K562 (cell line): Measurements from ENCODE around the gene CCR2. TPM values are rescaled to one million over a fixed set of nuclear protein-coding genes. Genes with fewer than 3 reads are reported as not detected.

Source experiments
- ADNP ChIP-seq: fragments of 200-800 bp; sonication (Bioruptor generic); IDR thresholded peaks from 2 replicates; pipeline ENCODE4 v1.6.1; 2016; ENCODE audit warnings: missing genetic modification characterization, missing compliant biosample characterization
- ARID3B ChIP-seq: fragments of 250-450 bp; sonication (Bioruptor Pico); IDR thresholded peaks from 2 replicates; pipeline ENCODE4 v1.4.0; 2020; ENCODE audit warnings: borderline replicate concordance
- CEBPB ChIP-seq: fragments of 450-650 bp; IDR thresholded peaks from 2 replicates; pipeline ENCODE4 v1.6.1; 2016; ENCODE audit warnings: missing genetic modification characterization, missing compliant biosample characterization
- EHMT2 ChIP-seq: fragments of 450-650 bp; IDR thresholded peaks from 2 replicates; pipeline ENCODE4 v1.6.1; 2018; ENCODE audit warnings: antibody characterized with exemption
- EP300 ChIP-seq: IDR thresholded peaks from 2 replicates; pipeline ENCODE4 v1.6.1; 2012; ENCODE audit warnings: low read length, improper control_type of control experiment
- FOSL1 ChIP-seq: fragments of 200-800 bp; sonication (Bioruptor generic); conservative IDR thresholded peaks from 2 replicates; pipeline ENCODE4 v1.6.1; 2016; ENCODE audit warnings: missing genetic modification characterization, missing compliant biosample characterization
- GABPB2 ChIP-seq: fragments of 250-450 bp; sonication (Bioruptor Pico); conservative IDR thresholded peaks from 2 replicates; pipeline ENCODE4 v1.5.1; 2021; ENCODE audit warnings: mild to moderate bottlenecking
- HMBOX1 ChIP-seq: sonication (generic); IDR thresholded peaks from 2 replicates; pipeline ENCODE4 v1.6.1; 2016
- KHSRP ChIP-seq: fragments of 450-650 bp; IDR thresholded peaks from 2 replicates; pipeline ENCODE4 v1.6.1; 2017
- NCOR1 ChIP-seq: fragments of 450-650 bp; IDR thresholded peaks from 2 replicates; pipeline ENCODE4 v1.6.1; 2016; ENCODE audit warnings: mild to moderate bottlenecking, moderate library complexity
- PCBP2 ChIP-seq: fragments of 200-400 bp; formaldehyde crosslinking; IDR thresholded peaks from 2 replicates; pipeline ENCODE4 v1.6.1; 2018; ENCODE audit warnings: low read length, low read depth, mild to moderate bottlenecking, moderate library complexity; ENCODE audit not compliant: poor library complexity, severe bottlenecking
- SRSF3 ChIP-seq: fragments of 200-400 bp; formaldehyde crosslinking; IDR thresholded peaks from 2 replicates; pipeline ENCODE4 v1.6.1; 2016; ENCODE audit warnings: mild to moderate bottlenecking, low read length, moderate library complexity; ENCODE audit not compliant: insufficient read depth
- TOE1 ChIP-seq, 2 experiments: fragments of 450-650 bp in 1 of 2; sonication (generic) in 1 of 2; formaldehyde crosslinking in 1 of 2; IDR thresholded peaks; 2 replicates each; pipeline versions ENCODE4 v1.7.1 to v1.8.0; 2016 to 2022; ENCODE audit warnings: borderline replicate concordance in 2 of 2, mild to moderate bottlenecking in 2 of 2, antibody characterized with exemption in 1 of 2, inconsistent platforms in 1 of 2, low read depth in 1 of 2, missing genetic modification reagents in 1 of 2, moderate library complexity in 1 of 2
- ZC3H4 ChIP-seq: sonication (generic); formaldehyde crosslinking; IDR thresholded peaks from 2 replicates; pipeline ENCODE4 v1.9.0; 2021; ENCODE audit warnings: missing genetic modification reagents, borderline replicate concordance
- ZNF12 ChIP-seq: sonication (generic); formaldehyde crosslinking; IDR thresholded peaks from 2 replicates; pipeline ENCODE4 v1.4.0; 2020; ENCODE audit warnings: mild to moderate bottlenecking, missing genetic modification reagents
- ZNF165 ChIP-seq: fragments of 250-450 bp; sonication (Bioruptor Pico); IDR thresholded peaks from 2 replicates; pipeline ENCODE4 v1.4.0; 2020; ENCODE audit warnings: borderline replicate concordance
- ZNF41 ChIP-seq: fragments of 250-450 bp; sonication (Bioruptor Pico); conservative IDR thresholded peaks from 2 replicates; pipeline ENCODE4 v1.4.0; 2020; ENCODE audit warnings: mild to moderate bottlenecking
- ZNF436 ChIP-seq: fragments of 250-450, 450-650 bp; sonication (Bioruptor Pico); formaldehyde crosslinking; IDR thresholded peaks from 2 replicates; pipeline ENCODE4 v1.7.0; 2020; ENCODE audit warnings: mild to moderate bottlenecking
- polyA plus RNA-seq, 8 experiments: library from polyadenylated mRNA; depleted of rRNA in 4 of 8; stranded (reverse) in 5 of 8; unstranded in 3 of 8; fragments of >200 nt; fragmentation: Nextera tagmentation in 2 of 8; fragmentation: Illumina TruSeq in 1 of 8; extraction: Ambion mirVana in 2 of 8; extraction: Trizol in 1 of 8; gene quantifications; 2 replicates each; pipeline versions ENCODE4 v1.2.1 to v1.2.3, GENCODE V29; 2011 to 2014; ENCODE audit warnings: inconsistent platforms in 1 of 8, missing spikeins in 1 of 8
- total RNA-seq, 7 experiments: library from RNA; depleted of rRNA in 6 of 7; stranded (reverse); fragments of >200 nt in 6 of 7; fragmentation: Illumina TruSeq in 2 of 7; extraction: Trizol in 2 of 7; gene quantifications; 2 replicates each; pipeline versions ENCODE4 v1.2.1 to v1.2.3, GENCODE V29; 2011 to 2021; ENCODE audit warnings: low replicate concordance in 1 of 7
- TF ChIP-seq, protein P1 (sequence below): fragments of 450-650 bp; IDR thresholded peaks from 2 replicates; pipeline ENCODE4 v1.7.0; 2016; ENCODE audit warnings: borderline replicate concordance
- TF ChIP-seq, protein P2 (sequence below): sonication (generic); formaldehyde crosslinking; IDR thresholded peaks from 2 replicates; pipeline ENCODE4 v1.8.1; 2022; ENCODE audit warnings: missing genetic modification reagents

Gene CCR2
- total and polyA plus RNA-seq, 9 of the 15 experiments (the other 6 are each of a cell fraction or from before 2014, with no cell fraction given) = not detected

DNA sequence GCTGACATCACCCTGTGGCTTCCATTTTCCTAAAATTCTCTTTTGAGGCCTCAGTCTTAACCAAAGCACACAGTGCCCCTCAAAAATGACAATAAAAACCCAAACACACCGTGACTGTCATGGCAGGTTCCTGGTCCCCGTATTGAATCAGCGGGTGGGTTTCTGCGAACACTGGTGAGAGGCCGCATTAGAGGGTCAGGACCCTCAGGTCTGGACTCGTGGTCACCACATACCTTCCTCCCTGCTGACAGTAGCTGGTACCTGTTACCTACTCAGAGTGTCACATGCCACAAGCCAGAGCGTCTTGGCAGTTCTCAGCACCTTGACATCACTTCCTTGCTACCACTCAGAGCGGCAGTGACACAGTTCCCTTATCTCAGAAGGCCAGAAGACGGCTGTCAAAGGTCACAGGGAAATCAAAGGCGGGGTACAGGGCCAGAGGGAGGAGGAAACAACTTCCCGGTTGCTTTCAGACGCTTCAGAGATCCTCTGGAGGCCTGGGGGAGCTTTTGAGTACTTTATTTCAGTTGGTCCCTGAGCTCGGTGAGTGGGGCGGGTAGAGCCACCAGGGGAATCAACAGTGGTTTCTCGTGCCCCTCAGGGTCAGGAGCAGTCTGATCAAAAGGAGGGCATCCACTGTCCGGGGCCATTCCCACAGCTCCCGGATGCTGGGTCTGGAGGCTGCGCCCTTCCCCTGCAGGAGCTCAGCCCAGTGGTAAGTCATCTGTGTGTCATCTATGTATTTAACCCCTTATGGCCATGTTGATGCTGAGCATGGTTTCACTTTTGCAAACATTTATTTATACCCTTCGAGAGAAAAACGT lies 53.1 kb downstream of the CCR2 start, which contains the start of the genes CCR5AS and CCRL2 (continued):
- TF ChIP-seq ARID3B (CRISPR knock-in tag) (no peak), CEBPB (tag) (no peak), NCOR1 (peak; percentile 95), ZNF12 (CRISPR knock-in tag) (peak; percentile 63; the same call in 1 of the 2 replicates), SRSF3 (no peak), EHMT2 (no peak), ZC3H4 (CRISPR knock-in tag) (no peak), ZNF436 (CRISPR knock-in tag) (no peak), ADNP (tag) (no peak), KHSRP (no peak), GABPB2 (CRISPR knock-in tag) (no peak), ZNF165 (no peak), ZNF41 (CRISPR knock-in tag) (peak; percentile 63; the same call in 1 of the 2 replicates), FOSL1 (tag) (peak; percentile 92), TOE1 (IDR thresholded peaks at IDR 0.05; ENCODE audit: borderline replicate concordance) (peak; percentile 86), TOE1 (CRISPR knock-in tag; IDR thresholded peaks at IDR 0.05; ENCODE audit: borderline replicate concordance, low read depth) (no peak), HMBOX1 (peak; percentile 9; the same call in 1 of the 2 replicates), EP300 (peak; percentile 94), PCBP2 (no peak)
- TF ChIP-seq, protein P1, sequence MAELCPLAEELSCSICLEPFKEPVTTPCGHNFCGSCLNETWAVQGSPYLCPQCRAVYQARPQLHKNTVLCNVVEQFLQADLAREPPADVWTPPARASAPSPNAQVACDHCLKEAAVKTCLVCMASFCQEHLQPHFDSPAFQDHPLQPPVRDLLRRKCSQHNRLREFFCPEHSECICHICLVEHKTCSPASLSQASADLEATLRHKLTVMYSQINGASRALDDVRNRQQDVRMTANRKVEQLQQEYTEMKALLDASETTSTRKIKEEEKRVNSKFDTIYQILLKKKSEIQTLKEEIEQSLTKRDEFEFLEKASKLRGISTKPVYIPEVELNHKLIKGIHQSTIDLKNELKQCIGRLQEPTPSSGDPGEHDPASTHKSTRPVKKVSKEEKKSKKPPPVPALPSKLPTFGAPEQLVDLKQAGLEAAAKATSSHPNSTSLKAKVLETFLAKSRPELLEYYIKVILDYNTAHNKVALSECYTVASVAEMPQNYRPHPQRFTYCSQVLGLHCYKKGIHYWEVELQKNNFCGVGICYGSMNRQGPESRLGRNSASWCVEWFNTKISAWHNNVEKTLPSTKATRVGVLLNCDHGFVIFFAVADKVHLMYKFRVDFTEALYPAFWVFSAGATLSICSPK = no peak
- TF ChIP-seq, protein P2, sequence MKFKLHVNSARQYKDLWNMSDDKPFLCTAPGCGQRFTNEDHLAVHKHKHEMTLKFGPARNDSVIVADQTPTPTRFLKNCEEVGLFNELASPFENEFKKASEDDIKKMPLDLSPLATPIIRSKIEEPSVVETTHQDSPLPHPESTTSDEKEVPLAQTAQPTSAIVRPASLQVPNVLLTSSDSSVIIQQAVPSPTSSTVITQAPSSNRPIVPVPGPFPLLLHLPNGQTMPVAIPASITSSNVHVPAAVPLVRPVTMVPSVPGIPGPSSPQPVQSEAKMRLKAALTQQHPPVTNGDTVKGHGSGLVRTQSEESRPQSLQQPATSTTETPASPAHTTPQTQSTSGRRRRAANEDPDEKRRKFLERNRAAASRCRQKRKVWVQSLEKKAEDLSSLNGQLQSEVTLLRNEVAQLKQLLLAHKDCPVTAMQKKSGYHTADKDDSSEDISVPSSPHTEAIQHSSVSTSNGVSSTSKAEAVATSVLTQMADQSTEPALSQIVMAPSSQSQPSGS = no peak
